Measurements from ENCODE around the gene ETNK2. TPM values are rescaled to one million over a fixed set of nuclear protein-coding genes. Genes with fewer than 3 reads are reported as not detected.

Gene ETNK2
- total RNA-seq, 2 donors from 2014 or later, result 16.7 to 24.4 TPM

GRCh38 chr1:204132718-204133117, 19.1 kb downstream of the ETNK2 start:
- no peak overlapping the region for H3K9ac ChIP-seq (ENCODE audit: extremely low read depth, low read length, poor library complexity, severe bottlenecking)
- WGBS, 2 experiments (ENCODE audit: insufficient coverage in 1 of 2, insufficient read length in 1 of 2), result 91 to 100% methylated on average over 1 to 6 of the region's 6 CpGs
- no peak for TF ChIP-seq CTCF (conservative IDR thresholded peaks at IDR 0.05)

DNA sequence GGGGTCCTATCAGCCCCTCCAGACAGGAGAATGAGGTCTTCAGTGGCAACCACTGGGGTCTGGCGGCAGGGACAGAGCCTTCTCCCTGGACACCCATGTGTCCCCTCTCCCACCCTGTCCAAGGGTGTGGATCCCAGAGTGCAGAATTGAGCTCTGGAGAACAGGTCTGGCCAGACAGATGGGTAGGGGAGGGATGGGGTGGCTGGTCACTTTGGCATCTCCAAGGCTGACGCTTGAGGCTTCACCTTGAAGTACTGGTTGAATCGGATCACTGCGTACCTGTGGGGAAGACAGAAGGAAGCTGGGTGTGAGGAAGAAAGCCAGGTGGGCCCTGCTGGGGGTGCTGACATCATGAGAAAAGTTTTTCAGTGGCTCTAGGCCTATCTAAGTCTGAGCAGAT, 19.9 kb downstream of the ETNK2 start:
- no peak overlapping the region for H3K27ac ChIP-seq (ENCODE audit: low read depth, low read length)

More at GRCh38 chr1:204132718-204133117, 19.1 kb downstream of the ETNK2 start:
- Mint-ChIP-seq H3K4me3 (no peak overlapping the region), H3K27ac (no peak overlapping the region), H3K27me3 (ENCODE audit: insufficient read depth) (no peaks in the 10 kb centered on the region), H3K4me1 (peaks cover 10% of the 10 kb centered on the region), H3K9me3 (no peaks in the 10 kb centered on the region), H3K36me3 (ENCODE audit: low read depth) (peaks cover 11% of the 10 kb centered on the region)
- Histone ChIP-seq H3K4me1 (ENCODE audit: control insufficient read depth, insufficient read depth, low read length) (no peaks in the 10 kb centered on the region), H3K9me3 (ENCODE audit: control insufficient read depth, low read length) (no peaks in the 10 kb centered on the region), H3K27me3 (ENCODE audit: control insufficient read depth, insufficient read depth, low read length, poor library complexity, severe bottlenecking) (no peaks in the 10 kb centered on the region), H3K27ac (ENCODE audit: low read depth, low read length) (no peak overlapping the region), H3K4me3 (ENCODE audit: low read length) (no peak overlapping the region), H3K36me3 (ENCODE audit: control insufficient read depth, insufficient read depth, low read length) (peaks cover 16% of the 10 kb centered on the region)
- DNase-seq, result no peak

GRCh38 chr1:204130981-204131892, 20.6 kb downstream of the ETNK2 start:
- no peak overlapping the region for H3K4me3 Mint-ChIP-seq
- peak; percentile 40 for TF ChIP-seq CTCF (conservative IDR thresholded peaks at IDR 0.05)
- no peaks in the 10 kb centered on the region for H3K9me3 Mint-ChIP-seq
- no peak overlapping the region for H3K27ac ChIP-seq (ENCODE audit: low read depth, low read length)
- H3K27me3 Mint-ChIP-seq (ENCODE audit: insufficient read depth), result no peaks in the 10 kb centered on the region
- peaks cover 18% of the 10 kb centered on the region for H3K4me1 Mint-ChIP-seq
- peak overlapping the region; percentile 67 for H3K27ac Mint-ChIP-seq
- no peak overlapping the region for H3K9ac ChIP-seq (ENCODE audit: extremely low read depth, low read length, poor library complexity, severe bottlenecking)
- H3K4me1 ChIP-seq (ENCODE audit: control insufficient read depth, insufficient read depth, low read length), result no peaks in the 10 kb centered on the region
- H3K36me3 ChIP-seq (ENCODE audit: control insufficient read depth, insufficient read depth, low read length), result peaks cover 20% of the 10 kb centered on the region
- H3K4me3 ChIP-seq (ENCODE audit: low read length), result no peak overlapping the region
- no peaks in the 10 kb centered on the region for H3K9me3 ChIP-seq (ENCODE audit: control insufficient read depth, low read length)
- H3K36me3 Mint-ChIP-seq (ENCODE audit: low read depth), result peaks cover 19% of the 10 kb centered on the region
- DNase-seq, result no peak
- WGBS, 2 experiments (ENCODE audit: insufficient coverage in 1 of 2, insufficient read length in 1 of 2), result 84 to 89% methylated on average over 5 to 11 of the region's 11 CpGs
- no peaks in the 10 kb centered on the region for H3K27me3 ChIP-seq (ENCODE audit: control insufficient read depth, insufficient read depth, low read length, poor library complexity, severe bottlenecking)

More for the DNA sequence above, 19.9 kb downstream of the ETNK2 start:
- Histone ChIP-seq H3K4me3 (ENCODE audit: low read length) (no peak overlapping the region), H3K9ac (ENCODE audit: extremely low read depth, low read length, poor library complexity, severe bottlenecking) (no peak overlapping the region), H3K36me3 (ENCODE audit: control insufficient read depth, insufficient read depth, low read length) (peaks cover 16% of the 10 kb centered on the region), H3K9me3 (ENCODE audit: control insufficient read depth, low read length) (no peaks in the 10 kb centered on the region), H3K4me1 (ENCODE audit: control insufficient read depth, insufficient read depth, low read length) (no peaks in the 10 kb centered on the region), H3K27me3 (ENCODE audit: control insufficient read depth, insufficient read depth, low read length, poor library complexity, severe bottlenecking) (no peaks in the 10 kb centered on the region)
- Mint-ChIP-seq H3K4me1 (peaks cover 15% of the 10 kb centered on the region), H3K36me3 (ENCODE audit: low read depth) (peaks cover 11% of the 10 kb centered on the region), H3K27ac (peak overlapping the region; percentile 32), H3K9me3 (no peaks in the 10 kb centered on the region), H3K27me3 (ENCODE audit: insufficient read depth) (no peaks in the 10 kb centered on the region), H3K4me3 (no peak overlapping the region)
- no peak for TF ChIP-seq CTCF (conservative IDR thresholded peaks at IDR 0.05)
- DNase-seq, result no peak
- WGBS, 2 experiments (ENCODE audit: insufficient coverage in 1 of 2, insufficient read length in 1 of 2), result 87% methylated on average over 4 of the region's 4 CpGs; no CpG with 5 or more reads in 1 of the 2 experiments
